ACHN (cell line): Measurements from ENCODE around the gene NR3C2.
A peak's percentile ranks its signal among the peaks of the same experiment; 100 is the strongest.

ENCODE experiments used
- DNase-seq: peaks from one replicate; pipeline ENCODE4 v3.0.0-alpha.2; 2015
- in situ Hi-C: cut with HindIII; loops from 2 replicates; pipeline ENCODE4 v1.10.0; 2017; ENCODE audit warnings: low sequenced_read_pairs, low pct_ligation_motif_present, low pct_unique_long_range_greater_than_20kb

The NR3C2 gene

GRCh38 chr4:148287111-148287510, 155.1 kb downstream of the NR3C2 start:
- DNase-seq = no peak
- in situ Hi-C loops = no loop called here

- in situ Hi-C loops = no loop called here
- no peak for DNase-seq
These were observed 156.2 kb downstream of the NR3C2 start for GRCh38 chr4:148286012-148286411.

GRCh38 chr4:148283665-148284064, 158.5 kb downstream of the NR3C2 start:
- no peak for DNase-seq
- in situ Hi-C loops = no loop called here

GRCh38 chr4:148278310-148278709, 163.9 kb downstream of the NR3C2 start:
- no peak for DNase-seq
- in situ Hi-C loops = no loop called here

- no peak for DNase-seq
- in situ Hi-C loops = no loop called here
These were observed 166.9 kb downstream of the NR3C2 start for GRCh38 chr4:148275266-148275665.

GRCh38 chr4:148273501-148273986, 168.7 kb downstream of the NR3C2 start:
- no peak for DNase-seq
- in situ Hi-C loops = no loop called here

- in situ Hi-C loops = no loop called here
- no peak for DNase-seq
These were observed 171.0 kb downstream of the NR3C2 start for GRCh38 chr4:148271166-148271565.

- peak; percentile 13 for DNase-seq
- in situ Hi-C loops = no loop called here
These were observed 171.6 kb downstream of the NR3C2 start for GRCh38 chr4:148270630-148271029.

GRCh38 chr4:148268835-148269234, 173.4 kb downstream of the NR3C2 start:
- no peak for DNase-seq
- in situ Hi-C loops = no loop called here

- in situ Hi-C loops = no loop called here
These were observed 175.3 kb downstream of the NR3C2 start for GRCh38 chr4:148266921-148267320.

GRCh38 chr4:148266240-148266639, 176.0 kb downstream of the NR3C2 start:
- DNase-seq = no peak
- in situ Hi-C loops = no loop called here

More at GRCh38 chr4:148266921-148267320, 175.3 kb downstream of the NR3C2 start:
- no peak for DNase-seq

GRCh38 chr4:148265627-148266026, 176.6 kb downstream of the NR3C2 start:
- DNase-seq = no peak
- in situ Hi-C loops = no loop called here

- in situ Hi-C loops = no loop called here
- DNase-seq = no peak
These were observed 178.4 kb downstream of the NR3C2 start for GRCh38 chr4:148263802-148264201.

GRCh38 chr4:148263127-148263526, 179.1 kb downstream of the NR3C2 start:
- DNase-seq = no peak
- in situ Hi-C loops = no loop called here

GRCh38 chr4:148261848-148262247, 180.4 kb downstream of the NR3C2 start:
- DNase-seq = peak; percentile 70
- in situ Hi-C loops = no loop called here

GRCh38 chr4:148259841-148260240, 182.4 kb downstream of the NR3C2 start:
- in situ Hi-C loops = no loop called here
- DNase-seq = no peak

GRCh38 chr4:148258535-148258934, 183.7 kb downstream of the NR3C2 start:
- in situ Hi-C loops = no loop called here
- DNase-seq = no peak

GRCh38 chr4:148255344-148255720, 186.9 kb downstream of the NR3C2 start:
- in situ Hi-C loops = no loop called here
- no peak for DNase-seq

GRCh38 chr4:148254621-148255343, 187.4 kb downstream of the NR3C2 start:
- in situ Hi-C loops = no loop called here
- no peak for DNase-seq

GRCh38 chr4:148253768-148254167, 188.4 kb downstream of the NR3C2 start:
- in situ Hi-C loops = no loop called here
- no peak for DNase-seq
